Testis (tissue), 3 donors: Measurements from ENCODE around the gene SMG6. TPM values are rescaled to one million over a fixed set of nuclear protein-coding genes. Genes with fewer than 3 reads are reported as not detected.
A peak's percentile ranks its signal among the peaks of the same experiment; 100 is the strongest.

ENCODE experiments used
- DNase-seq: peaks from one replicate; pipeline ENCODE4 v3.0.0-alpha.2; 2019
- H3K27ac ChIP-seq, 2 donors: fragments of 200-600 bp; sonication (generic); one replicate each; pipeline ENCODE4 v1.5.1; 2019
- H3K27me3 ChIP-seq: fragments of 200-600 bp; sonication (generic); one replicate; pipeline ENCODE4 v1.5.1; 2019
- H3K36me3 ChIP-seq: fragments of 200-600 bp; sonication (generic); one replicate; pipeline ENCODE4 v1.5.1; 2017; ENCODE audit warnings: low read depth; ENCODE audit errors: missing control alignments
- H3K4me1 ChIP-seq: fragments of 200-600 bp; sonication (generic); one replicate; pipeline ENCODE4 v1.5.1; 2019
- H3K4me3 ChIP-seq, 2 donors: fragments of 200-600 bp; sonication (generic); one replicate each; pipeline ENCODE4 v1.5.1; 2017 to 2019
- H3K9me3 ChIP-seq: fragments of 200-600 bp; sonication (generic); one replicate; pipeline ENCODE4 v1.5.1; 2017
- POLR2A ChIP-seq: fragments of 450-650 bp; IDR thresholded peaks from one replicate; pipeline ENCODE4 v1.6.1; 2017; ENCODE audit warnings: antibody characterized with exemption, mild to moderate bottlenecking, moderate library complexity
- WGBS, 2 donors: methylation state at CpG; one replicate each; pipeline ENCODE4 v1.1.5; 2018; 5-methylcytosine and 5-hydroxymethylcytosine counted together
- intact Hi-C: fragments of 100-400 bp; cut with DNase I; formaldehyde crosslinking; loops from one replicate; pipeline ENCODE4 v1.15.1; 2023; ENCODE audit warnings: low total_unique reads
- polyA plus RNA-seq: library from polyadenylated mRNA; stranded (reverse); fragments of 350-450 nt; fragmentation: Illumina TruSeq; extraction: RNeasy Lipid Tissue Mini Kit (QIAGEN cat#74804); gene quantifications from one replicate; pipeline ENCODE4 v1.2.3, GENCODE V29; 2014; ENCODE audit warnings: low read depth, low replicate concordance; ENCODE audit not compliant: insufficient read depth
- total RNA-seq, 2 donors: library from RNA; depleted of rRNA; stranded (reverse); fragments of >200 nt; gene quantifications; one replicate each; pipeline ENCODE4 v1.2.3, GENCODE V29; 2016
- TF ChIP-seq, protein P1 (sequence below), 3 experiments: fragments of 450-650 bp in 2 of 3; fragments of 200-600 bp in 1 of 3; sonication (generic) in 1 of 3; IDR thresholded peaks; one replicate each; pipeline ENCODE4 v1.5.1; 2016 to 2019; ENCODE audit warnings: antibody characterized with exemption in 3 of 3, mild to moderate bottlenecking in 2 of 3, moderate library complexity in 1 of 3

SMG6 gene
- total and polyA plus RNA-seq, 3 donors from 2014 or later: 68.7 to 86.5 (median 80.6) TPM

DNA sequence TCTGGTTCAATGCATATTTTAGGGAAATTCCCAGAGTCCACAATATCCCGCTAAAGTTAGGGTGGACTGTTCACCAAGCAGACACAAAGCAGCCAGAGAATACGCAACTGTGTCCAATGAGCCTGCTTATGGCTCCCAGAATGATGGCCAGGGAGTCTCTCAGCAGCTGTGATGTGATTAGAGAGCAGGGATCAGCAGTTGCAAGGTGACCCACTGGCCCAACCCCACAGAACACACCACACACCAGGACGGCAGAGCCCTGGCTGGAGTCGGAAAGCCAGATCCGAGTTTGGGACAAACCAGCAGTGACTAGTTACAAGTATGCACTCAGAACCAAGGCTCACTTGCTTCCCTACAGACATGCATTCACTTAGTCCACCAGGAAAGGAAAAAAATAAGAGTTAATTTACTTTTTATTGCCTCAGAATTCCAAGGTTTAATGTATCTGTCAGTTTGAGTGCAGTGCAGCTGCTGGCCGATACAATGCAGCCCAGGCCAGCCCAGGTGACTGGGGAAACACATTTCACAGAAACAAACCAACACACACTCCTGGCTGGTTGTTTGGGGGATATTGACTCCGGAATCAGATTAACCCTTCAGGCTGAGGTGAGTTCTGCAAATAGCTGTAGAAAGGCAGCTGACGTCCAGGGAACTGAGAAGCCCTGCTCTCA, 127.0 kb downstream of the SMG6 start:
- WGBS, 2 donors: 63 to 70% methylated on average over 8 of the region's 8 CpGs
- no peaks in the 10 kb centered on the region for H3K27me3 ChIP-seq
- intact Hi-C loops: loop anchor here (10.0 kb wide), 2 partner anchors 58 to 82 kb away; no protein-coding TSS in a partner anchor
- peak overlapping the region in 1 of 2 donors; percentile 34 for H3K27ac ChIP-seq
- no peak overlapping the region for H3K4me3 ChIP-seq
- no peaks in the 10 kb centered on the region for H3K36me3 ChIP-seq
- no peaks in the 10 kb centered on the region for H3K9me3 ChIP-seq
- DNase-seq: no peak
- TF ChIP-seq, protein P1, sequence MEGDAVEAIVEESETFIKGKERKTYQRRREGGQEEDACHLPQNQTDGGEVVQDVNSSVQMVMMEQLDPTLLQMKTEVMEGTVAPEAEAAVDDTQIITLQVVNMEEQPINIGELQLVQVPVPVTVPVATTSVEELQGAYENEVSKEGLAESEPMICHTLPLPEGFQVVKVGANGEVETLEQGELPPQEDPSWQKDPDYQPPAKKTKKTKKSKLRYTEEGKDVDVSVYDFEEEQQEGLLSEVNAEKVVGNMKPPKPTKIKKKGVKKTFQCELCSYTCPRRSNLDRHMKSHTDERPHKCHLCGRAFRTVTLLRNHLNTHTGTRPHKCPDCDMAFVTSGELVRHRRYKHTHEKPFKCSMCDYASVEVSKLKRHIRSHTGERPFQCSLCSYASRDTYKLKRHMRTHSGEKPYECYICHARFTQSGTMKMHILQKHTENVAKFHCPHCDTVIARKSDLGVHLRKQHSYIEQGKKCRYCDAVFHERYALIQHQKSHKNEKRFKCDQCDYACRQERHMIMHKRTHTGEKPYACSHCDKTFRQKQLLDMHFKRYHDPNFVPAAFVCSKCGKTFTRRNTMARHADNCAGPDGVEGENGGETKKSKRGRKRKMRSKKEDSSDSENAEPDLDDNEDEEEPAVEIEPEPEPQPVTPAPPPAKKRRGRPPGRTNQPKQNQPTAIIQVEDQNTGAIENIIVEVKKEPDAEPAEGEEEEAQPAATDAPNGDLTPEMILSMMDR (IDR thresholded peaks at IDR 0.05): no peak
- TF ChIP-seq POLR2A: no peak
- H3K4me1 ChIP-seq: peaks cover 86% of the 10 kb centered on the region

DNA sequence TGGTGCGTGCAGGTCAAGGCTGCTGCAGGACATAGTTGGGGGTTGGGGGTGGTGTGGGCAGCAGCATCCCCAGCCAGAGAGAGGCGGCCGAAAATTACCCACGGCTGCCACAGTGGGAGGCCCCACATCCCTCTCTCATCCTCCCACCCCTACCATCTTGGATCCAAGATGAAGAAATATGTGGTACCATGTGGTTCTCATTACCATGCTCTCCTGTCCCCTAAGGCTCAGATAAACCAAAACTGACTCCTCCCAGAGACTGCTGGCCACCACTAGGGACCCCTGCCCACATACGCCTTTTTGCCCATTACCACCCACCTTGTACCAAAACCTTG, 128.3 kb downstream of the SMG6 start:
- Histone ChIP-seq H3K4me1 (peaks cover 75% of the 10 kb centered on the region), H3K4me3 (no peak overlapping the region), H3K27me3 (no peaks in the 10 kb centered on the region), H3K9me3 (no peaks in the 10 kb centered on the region), H3K27ac (peak overlapping the region in 1 of 2 donors; percentile 47), H3K36me3 (no peaks in the 10 kb centered on the region)
- 19 to 39% methylated on average over 4 to 5 of the region's 5 CpGs for WGBS, 2 donors
- TF ChIP-seq, protein P1 (IDR thresholded peaks at IDR 0.05): no peak
- no peak for TF ChIP-seq POLR2A
- intact Hi-C loops: loop anchor here (10.0 kb wide), 2 partner anchors 60 to 80 kb away; no protein-coding TSS in a partner anchor
- no peak for DNase-seq

DNA sequence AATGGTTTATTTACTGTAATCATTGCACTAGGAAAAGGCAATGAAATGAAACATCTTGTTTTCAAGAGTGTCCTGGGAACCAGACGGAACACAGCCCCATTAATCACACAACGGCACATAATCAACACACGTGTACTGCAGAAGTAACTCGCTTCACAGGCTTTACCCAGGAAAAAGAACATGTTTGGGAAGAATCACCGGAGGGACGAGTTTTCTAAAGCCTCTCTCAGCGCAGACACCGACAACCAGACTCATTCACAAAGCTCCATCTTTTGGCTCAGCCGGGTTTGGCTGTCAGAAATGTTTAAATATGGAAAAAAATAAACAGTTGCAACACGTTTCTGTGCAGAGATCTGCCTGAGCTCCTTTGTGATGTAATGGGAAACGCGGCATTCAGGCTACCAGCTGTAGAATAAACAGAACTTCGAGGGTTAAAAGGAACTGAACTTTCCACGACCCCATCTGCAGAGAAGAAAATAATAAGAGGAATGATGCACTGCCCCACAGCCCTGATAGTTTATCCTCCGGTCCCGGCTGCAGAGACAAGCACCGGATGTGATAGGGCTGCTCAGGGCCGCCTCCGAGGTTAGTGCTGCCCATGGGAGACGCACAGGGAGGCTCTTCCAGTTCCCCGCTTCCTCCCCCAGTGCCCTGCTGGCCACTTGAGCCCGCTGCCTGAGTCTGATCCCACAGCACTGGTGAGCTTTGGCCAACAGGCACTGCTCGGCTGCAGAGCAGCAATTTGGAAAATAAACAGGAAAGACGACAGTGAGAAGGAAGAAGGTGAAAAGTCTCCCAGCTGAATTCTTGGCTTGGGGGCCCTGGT, 128.9 kb downstream of the SMG6 start:
- H3K36me3 ChIP-seq: no peaks in the 10 kb centered on the region
- TF ChIP-seq POLR2A: no peak
- TF ChIP-seq, protein P1 (IDR thresholded peaks at IDR 0.05): no peak
- H3K27ac ChIP-seq: peak overlapping the region in 1 of 2 donors; percentile 47
- intact Hi-C loops: loop anchor here (10.0 kb wide), 2 partner anchors 60 to 80 kb away; no protein-coding TSS in a partner anchor
- peaks cover 69% of the 10 kb centered on the region for H3K4me1 ChIP-seq
- no peak overlapping the region for H3K4me3 ChIP-seq
- H3K27me3 ChIP-seq: no peaks in the 10 kb centered on the region
- 22 to 29% methylated on average over 24 of the region's 24 CpGs for WGBS, 2 donors
- no peaks in the 10 kb centered on the region for H3K9me3 ChIP-seq
- peak; percentile 54 for DNase-seq

DNA sequence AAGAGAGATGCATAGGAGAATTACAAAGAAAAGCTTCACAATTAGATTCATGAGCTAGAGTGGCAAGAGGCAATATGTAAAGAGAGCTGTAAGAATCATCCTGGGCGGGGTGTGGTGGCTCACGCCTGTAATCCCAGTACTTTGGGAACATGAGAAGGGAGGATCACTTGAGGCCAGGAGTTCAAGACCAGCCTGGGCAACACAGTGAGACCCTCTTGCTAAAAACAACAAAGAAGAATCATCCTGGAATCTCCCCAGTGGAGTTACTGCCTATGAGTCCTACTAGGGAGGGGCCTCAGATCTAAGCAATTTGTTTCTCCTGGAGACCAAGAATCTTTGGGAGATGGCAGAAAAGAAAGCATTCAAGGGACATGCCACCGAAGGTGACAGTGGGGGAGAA, 129.6 kb downstream of the SMG6 start:
- intact Hi-C loops: loop anchor here (10.0 kb wide), 2 partner anchors 61 to 79 kb away; no protein-coding TSS in a partner anchor
- peaks cover 63% of the 10 kb centered on the region for H3K4me1 ChIP-seq
- TF ChIP-seq, protein P1 (IDR thresholded peaks at IDR 0.05): no peak
- TF ChIP-seq POLR2A: no peak
- no peaks in the 10 kb centered on the region for H3K27me3 ChIP-seq
- H3K4me3 ChIP-seq: no peak overlapping the region
- no peak overlapping the region for H3K27ac ChIP-seq
- H3K9me3 ChIP-seq: no peaks in the 10 kb centered on the region
- 64 to 66% methylated on average over 3 of the region's 3 CpGs for WGBS, 2 donors
- DNase-seq: no peak
- no peaks in the 10 kb centered on the region for H3K36me3 ChIP-seq
